BJ (cell line): ENCODE results near the gene SPTBN1. TPM values are rescaled to one million over a fixed set of nuclear protein-coding genes. Genes with fewer than 3 reads are reported as not detected.

Experiments used
- CTCF ChIA-PET: fragments of 350-600 bp; formaldehyde crosslinking; extraction: SDS; loops from one replicate; lab custom pipeline; 2021; ENCODE audit warnings: antibody characterized with exemption, inconsistent platforms; lab: Yijun Ruan, JAX
- POLR2A ChIA-PET: fragments of 300-600 bp; sonication (Branson Sonifier 250); formaldehyde crosslinking; extraction: SDS; loops from one replicate; lab custom pipeline; 2021; ENCODE audit warnings: antibody characterized with exemption; lab: Charles Lee
- DNase-seq: peaks from one replicate; pipeline ENCODE4 v3.0.0-alpha.2; 2011; ENCODE audit warnings: low read depth
- H3K27me3 ChIP-seq: 2 replicates; pipeline ENCODE4 v1.6.0; 2011; ENCODE audit warnings: low read length; ENCODE audit not compliant: control insufficient read depth, insufficient read depth
- H3K36me3 ChIP-seq: 2 replicates; pipeline ENCODE4 v1.5.1; 2011; ENCODE audit warnings: low read length; ENCODE audit not compliant: control insufficient read depth, insufficient read depth
- H3K4me3 ChIP-seq: 2 replicates; pipeline ENCODE4 v1.5.1; 2011; ENCODE audit warnings: low read depth, mild to moderate bottlenecking, control low read depth, low read length
- CTCF ChIP-seq: IDR thresholded peaks from 2 replicates; pipeline ENCODE4 v1.5.1; 2011; ENCODE audit warnings: low read depth, mild to moderate bottlenecking, control low read depth, inconsistent platforms, low read length, moderate library complexity; ENCODE audit not compliant: insufficient read depth
- polyA plus RNA-seq: library from polyadenylated mRNA; depleted of rRNA; stranded (reverse); fragments of >200 nt; gene quantifications from 2 replicates; pipeline ENCODE4 v1.2.3, GENCODE V29; 2011

The SPTBN1 gene
- polyA plus RNA-seq, 1 experiment = 33.8 TPM

GRCh38 chr2:54660752-54661151 lies 204.6 kb downstream of the SPTBN1 start:
- TF ChIP-seq CTCF = 0 out of 2 replicates have a peak, but pooled peaks have one; percentile 13
- no peak for DNase-seq
- POLR2A ChIA-PET = no interaction called here
- Histone ChIP-seq H3K36me3 (peaks cover 8% of the 10 kb centered on the region), H3K4me3 (no peak overlapping the region), H3K27me3 (no peaks in the 10 kb centered on the region)
- CTCF ChIA-PET = interaction anchor here (1.2 to 1.3 kb wide), 2 partner anchors 12 to 43 kb away, joined by 3 to 5 read pairs; no protein-coding TSS in a partner anchor

GRCh38 chr2:54663424-54664030 lies 207.4 kb downstream of the SPTBN1 start:
- no peak for DNase-seq
- Histone ChIP-seq H3K4me3 (no peak overlapping the region), H3K27me3 (no peaks in the 10 kb centered on the region), H3K36me3 (peaks cover 13% of the 10 kb centered on the region)
- no peak for TF ChIP-seq CTCF
- POLR2A ChIA-PET = no interaction called here
- CTCF ChIA-PET = interaction anchor here (1.0 to 4.2 kb wide), 3 partner anchors 13 to 175 kb away, joined by 3 to 20 read pairs (median 3); no protein-coding TSS in a partner anchor

- no peak for DNase-seq
- H3K27me3 ChIP-seq = no peaks in the 10 kb centered on the region
- no peak for TF ChIP-seq CTCF
- POLR2A ChIA-PET = no interaction called here
- CTCF ChIA-PET = interaction anchor here (1.0 to 4.2 kb wide), 7 partner anchors 9 to 174 kb away, joined by 3 to 20 read pairs (median 9); no protein-coding TSS in a partner anchor
- peaks cover 13% of the 10 kb centered on the region for H3K36me3 ChIP-seq
- no peak overlapping the region for H3K4me3 ChIP-seq
Measured at GRCh38 chr2:54664238-54664786, 208.2 kb downstream of the SPTBN1 start.

GRCh38 chr2:54665436-54665856 lies 209.3 kb downstream of the SPTBN1 start:
- CTCF ChIA-PET = interaction anchor here (0.8 to 4.2 kb wide), 13 partner anchors 10 to 1082 kb away, joined by 3 to 20 read pairs (median 5); no protein-coding TSS in a partner anchor
- peaks cover 13% of the 10 kb centered on the region for H3K36me3 ChIP-seq
- DNase-seq = no peak
- no peak overlapping the region for H3K4me3 ChIP-seq
- no peaks in the 10 kb centered on the region for H3K27me3 ChIP-seq
- POLR2A ChIA-PET = no interaction called here
- TF ChIP-seq CTCF = peak; percentile 60

GRCh38 chr2:54666131-54666633 lies 210.1 kb downstream of the SPTBN1 start:
- Histone ChIP-seq H3K27me3 (no peaks in the 10 kb centered on the region), H3K36me3 (peaks cover 9% of the 10 kb centered on the region), H3K4me3 (no peak overlapping the region)
- CTCF ChIA-PET = interaction anchor here (0.8 to 4.2 kb wide), 18 partner anchors 8 to 488 kb away, joined by 3 to 20 read pairs (median 4); no protein-coding TSS in a partner anchor
- DNase-seq = peak; percentile 75
- TF ChIP-seq CTCF = no peak
- POLR2A ChIA-PET = no interaction called here
